ENCODE data around the gene SDCCAG8. TPM values are rescaled to one million over a fixed set of nuclear protein-coding genes. Genes with fewer than 3 reads are reported as not detected.

The SDCCAG8 gene
- total RNA-seq, 1 experiment from 2014 or later, result 10.0 TPM

GRCh38 chr1:243501002-243501401, 245.2 kb downstream of the SDCCAG8 start:
- Histone ChIP-seq H3K9me3 (ENCODE audit: control insufficient read depth, low read depth, low read length) (no peaks in the 10 kb centered on the region), H3K4me2 (ENCODE audit: insufficient read depth, insufficient read length, low read length) (no peak overlapping the region), H3K4ac (ENCODE audit: low read depth, low read length) (no peak overlapping the region), H3K56ac (ENCODE audit: insufficient read length, low read depth, low read length) (no peak overlapping the region), H2AFZ (ENCODE audit: low read length) (no peak overlapping the region), H3K23ac (ENCODE audit: insufficient read length, low read depth, low read length) (no peak overlapping the region), H2BK15ac (ENCODE audit: low read depth, low read length) (no peak overlapping the region), H3K23me2 (ENCODE audit: insufficient read length, low read depth, low read length, poor library complexity, severe bottlenecking) (no peaks in the 10 kb centered on the region), H3K18ac (ENCODE audit: insufficient read length, low read depth, low read length) (no peak overlapping the region), H4K91ac (ENCODE audit: insufficient read length, low read depth, low read length) (no peak overlapping the region), H4K8ac (replicated peaks; ENCODE audit: insufficient read length, low read depth, low read length) (no peak overlapping the region), H4K5ac (ENCODE audit: insufficient read length, low read depth, low read length) (no peak overlapping the region), H3K14ac (ENCODE audit: insufficient read depth, low read length) (no peak overlapping the region), H3K79me2 (ENCODE audit: insufficient read depth, low read length) (no peaks in the 10 kb centered on the region), H3K27ac (ENCODE audit: insufficient read length, low read depth, low read length) (no peak overlapping the region), H2BK120ac (ENCODE audit: low read depth, low read length, poor library complexity, severe bottlenecking) (no peak overlapping the region), H3K27me3 (ENCODE audit: insufficient read depth, low read length) (no peaks in the 10 kb centered on the region), H3K4me1 (ENCODE audit: insufficient read depth, low read length) (peaks cover 8% of the 10 kb centered on the region; the same call in 1 of the 2 replicates), H2BK5ac (ENCODE audit: insufficient read length, low read length) (no peak overlapping the region), H2AK5ac (ENCODE audit: insufficient read length, low read length) (no peak overlapping the region), H3T11ph (ENCODE audit: low read length) (no peak overlapping the region), H2BK20ac (ENCODE audit: low read depth, low read length, poor library complexity, severe bottlenecking) (no peak overlapping the region), H3K79me1 (ENCODE audit: insufficient read depth, low read depth, low read length, poor library complexity, severe bottlenecking) (no peaks in the 10 kb centered on the region), H4K20me1 (ENCODE audit: control insufficient read depth, insufficient read depth, insufficient read length) (no peaks in the 10 kb centered on the region), H2BK12ac (ENCODE audit: insufficient read length, low read depth, low read length) (no peak overlapping the region), H3K9ac (ENCODE audit: extremely low read depth, insufficient read length, low read length) (no peak overlapping the region)
- H3K36me3 Mint-ChIP-seq (ENCODE audit: insufficient read depth in 1 of 3, low read depth in 3 of 3), result peaks cover 5 to 10% (median 8%) of the 10 kb centered on the region in 3 experiments; a peak in 6 of 7 replicates
- H3K27me3 Mint-ChIP-seq (ENCODE audit: low read depth), result no peaks in the 10 kb centered on the region
- WGBS (ENCODE audit: extremely low coverage, insufficient read length, low lambda C conversion rate), result no CpG with 5 or more reads among the region's 5 CpGs
- peak overlapping the region in 1 of 3 experiments; percentile 35; a peak in 1 of 7 replicates for H3K27ac Mint-ChIP-seq
- H3K4me1 Mint-ChIP-seq, result peaks cover 28 to 33% of the 10 kb centered on the region in 2 experiments
- TF ChIP-seq, protein P1, sequence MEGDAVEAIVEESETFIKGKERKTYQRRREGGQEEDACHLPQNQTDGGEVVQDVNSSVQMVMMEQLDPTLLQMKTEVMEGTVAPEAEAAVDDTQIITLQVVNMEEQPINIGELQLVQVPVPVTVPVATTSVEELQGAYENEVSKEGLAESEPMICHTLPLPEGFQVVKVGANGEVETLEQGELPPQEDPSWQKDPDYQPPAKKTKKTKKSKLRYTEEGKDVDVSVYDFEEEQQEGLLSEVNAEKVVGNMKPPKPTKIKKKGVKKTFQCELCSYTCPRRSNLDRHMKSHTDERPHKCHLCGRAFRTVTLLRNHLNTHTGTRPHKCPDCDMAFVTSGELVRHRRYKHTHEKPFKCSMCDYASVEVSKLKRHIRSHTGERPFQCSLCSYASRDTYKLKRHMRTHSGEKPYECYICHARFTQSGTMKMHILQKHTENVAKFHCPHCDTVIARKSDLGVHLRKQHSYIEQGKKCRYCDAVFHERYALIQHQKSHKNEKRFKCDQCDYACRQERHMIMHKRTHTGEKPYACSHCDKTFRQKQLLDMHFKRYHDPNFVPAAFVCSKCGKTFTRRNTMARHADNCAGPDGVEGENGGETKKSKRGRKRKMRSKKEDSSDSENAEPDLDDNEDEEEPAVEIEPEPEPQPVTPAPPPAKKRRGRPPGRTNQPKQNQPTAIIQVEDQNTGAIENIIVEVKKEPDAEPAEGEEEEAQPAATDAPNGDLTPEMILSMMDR (conservative IDR thresholded peaks at IDR 0.05), result no peak
- H3K4me3 Mint-ChIP-seq, result no peak overlapping the region
- DNase-seq, result no peak
- H3K9me3 Mint-ChIP-seq, result no peaks in the 10 kb centered on the region
